Tibial artery (tissue), 4 donors: ENCODE measurements around the gene KLHL29.

Experiments used
- DNase-seq, 2 donors: peaks; one replicate each; pipeline ENCODE4 v3.0.0-alpha.2; 2019
- H3K27ac ChIP-seq, 2 donors: fragments of 200-600 bp; sonication (generic) in 1 of 2; 1 replicate in 1 of 2; 2 replicates in 1 of 2; pipeline ENCODE4 v1.5.1; 2018 to 2019; ENCODE audit warnings: mild to moderate bottlenecking in 1 of 2
- H3K27me3 ChIP-seq, 2 donors: fragments of 200-600 bp; sonication (generic) in 1 of 2; one replicate each; pipeline versions ENCODE4 v1.5.1 to v1.6.0; 2016 to 2019
- H3K36me3 ChIP-seq, 3 donors: fragments of 200-600 bp; sonication (generic) in 2 of 3; one replicate each; pipeline ENCODE4 v1.5.1; 2016 to 2019; ENCODE audit warnings: mild to moderate bottlenecking in 2 of 3
- H3K4me1 ChIP-seq, 4 donors: fragments of 200-600 bp; sonication (generic) in 2 of 4; 1 replicate in 3 of 4; 2 replicates in 1 of 4; pipeline ENCODE4 v1.5.1; 2016 to 2019
- H3K4me3 ChIP-seq, 2 donors: fragments of 200-600 bp; sonication (generic) in 1 of 2; 1 replicate in 1 of 2; 2 replicates in 1 of 2; pipeline ENCODE4 v1.5.1; 2018 to 2019; ENCODE audit warnings: mild to moderate bottlenecking in 2 of 2
- H3K9me3 ChIP-seq, 3 donors: fragments of 200-600 bp; sonication (generic) in 1 of 3; one replicate each; pipeline ENCODE4 v1.5.1; 2016 to 2019
- intact Hi-C: fragments of 100-400 bp; cut with DNase I; formaldehyde crosslinking; loops from one replicate; pipeline ENCODE4 v1.15.0; 2023; ENCODE audit warnings: low total_unique reads
- TF ChIP-seq, protein P1 (sequence below), 2 experiments: fragments of 200-600 bp in 1 of 2; fragments of 450-650 bp in 1 of 2; IDR thresholded peaks; one replicate each; pipeline ENCODE4 v1.5.1; 2017 to 2019; ENCODE audit warnings: antibody characterized with exemption in 2 of 2, mild to moderate bottlenecking in 1 of 2, moderate library complexity in 1 of 2

Gene KLHL29

GRCh38 chr2:23603581-23603980, 218.6 kb downstream of the KLHL29 start:
- Histone ChIP-seq H3K36me3 (no peaks in the 10 kb centered on the region), H3K27ac (peak overlapping the region; percentile 70 to 74), H3K9me3 (no peaks in the 10 kb centered on the region), H3K4me1 (peaks cover 0 to 23% (median 4%) of the 10 kb centered on the region in 4 donors), H3K4me3 (no peak overlapping the region), H3K27me3 (no peaks in the 10 kb centered on the region)
- DNase-seq, result no peak
- intact Hi-C loops, result no loop called here
- TF ChIP-seq, protein P1, sequence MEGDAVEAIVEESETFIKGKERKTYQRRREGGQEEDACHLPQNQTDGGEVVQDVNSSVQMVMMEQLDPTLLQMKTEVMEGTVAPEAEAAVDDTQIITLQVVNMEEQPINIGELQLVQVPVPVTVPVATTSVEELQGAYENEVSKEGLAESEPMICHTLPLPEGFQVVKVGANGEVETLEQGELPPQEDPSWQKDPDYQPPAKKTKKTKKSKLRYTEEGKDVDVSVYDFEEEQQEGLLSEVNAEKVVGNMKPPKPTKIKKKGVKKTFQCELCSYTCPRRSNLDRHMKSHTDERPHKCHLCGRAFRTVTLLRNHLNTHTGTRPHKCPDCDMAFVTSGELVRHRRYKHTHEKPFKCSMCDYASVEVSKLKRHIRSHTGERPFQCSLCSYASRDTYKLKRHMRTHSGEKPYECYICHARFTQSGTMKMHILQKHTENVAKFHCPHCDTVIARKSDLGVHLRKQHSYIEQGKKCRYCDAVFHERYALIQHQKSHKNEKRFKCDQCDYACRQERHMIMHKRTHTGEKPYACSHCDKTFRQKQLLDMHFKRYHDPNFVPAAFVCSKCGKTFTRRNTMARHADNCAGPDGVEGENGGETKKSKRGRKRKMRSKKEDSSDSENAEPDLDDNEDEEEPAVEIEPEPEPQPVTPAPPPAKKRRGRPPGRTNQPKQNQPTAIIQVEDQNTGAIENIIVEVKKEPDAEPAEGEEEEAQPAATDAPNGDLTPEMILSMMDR (IDR thresholded peaks at IDR 0.05), result no peak

DNA sequence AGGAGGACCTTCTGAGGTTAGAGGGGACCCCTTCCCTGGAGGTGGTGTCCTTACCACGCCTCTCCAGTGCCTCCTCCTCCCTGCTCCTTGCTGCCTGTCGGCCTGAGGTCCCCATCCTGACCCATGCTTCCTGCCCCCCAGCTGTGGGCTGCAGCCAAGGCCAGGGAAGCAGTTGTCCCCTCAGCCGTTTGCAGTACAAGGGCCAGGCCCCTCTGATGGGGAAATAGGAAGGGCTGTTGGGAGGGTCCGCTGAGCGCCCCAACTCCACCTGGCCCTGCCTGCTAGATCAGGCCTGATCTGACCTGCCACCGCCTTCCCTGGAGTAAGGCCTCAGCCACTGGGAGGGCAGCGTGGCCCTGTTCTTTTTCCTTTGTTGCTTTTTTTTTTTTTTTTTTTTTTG, 219.8 kb downstream of the KLHL29 start:
- no peaks in the 10 kb centered on the region for H3K9me3 ChIP-seq
- no peaks in the 10 kb centered on the region for H3K36me3 ChIP-seq
- no peak overlapping the region for H3K4me3 ChIP-seq
- intact Hi-C loops, result no loop called here
- DNase-seq, result no peak
- TF ChIP-seq, protein P1 (IDR thresholded peaks at IDR 0.05), result no peak
- peaks cover 0 to 23% (median 4%) of the 10 kb centered on the region in 4 donors for H3K4me1 ChIP-seq
- H3K27ac ChIP-seq, result no peak overlapping the region
- H3K27me3 ChIP-seq, result no peaks in the 10 kb centered on the region

- intact Hi-C loops, result no loop called here
- H3K4me3 ChIP-seq, result no peak overlapping the region
- H3K36me3 ChIP-seq, result no peaks in the 10 kb centered on the region
- no peaks in the 10 kb centered on the region for H3K27me3 ChIP-seq
- H3K27ac ChIP-seq, result no peak overlapping the region
- TF ChIP-seq, protein P1 (IDR thresholded peaks at IDR 0.05), result no peak
- H3K9me3 ChIP-seq, result no peaks in the 10 kb centered on the region
- DNase-seq, result no peak
- peaks cover 0 to 23% (median 4%) of the 10 kb centered on the region in 4 donors for H3K4me1 ChIP-seq
Observed at GRCh38 chr2:23605236-23605635, 220.3 kb downstream of the KLHL29 start.

GRCh38 chr2:23606196-23606595, 221.2 kb downstream of the KLHL29 start:
- H3K27ac ChIP-seq, result no peak overlapping the region
- intact Hi-C loops, result no loop called here
- peaks cover 0 to 23% (median 4%) of the 10 kb centered on the region in 4 donors for H3K4me1 ChIP-seq
- H3K36me3 ChIP-seq, result no peaks in the 10 kb centered on the region
- TF ChIP-seq, protein P1 (IDR thresholded peaks at IDR 0.05), result no peak
- H3K4me3 ChIP-seq, result no peak overlapping the region
- H3K9me3 ChIP-seq, result no peaks in the 10 kb centered on the region
- no peak for DNase-seq
- H3K27me3 ChIP-seq, result no peaks in the 10 kb centered on the region

GRCh38 chr2:23606968-23607367, 222.0 kb downstream of the KLHL29 start:
- Histone ChIP-seq H3K27me3 (no peaks in the 10 kb centered on the region), H3K36me3 (no peaks in the 10 kb centered on the region), H3K9me3 (no peaks in the 10 kb centered on the region), H3K27ac (no peak overlapping the region), H3K4me1 (peaks cover 0 to 17% (median 4%) of the 10 kb centered on the region in 4 donors), H3K4me3 (no peak overlapping the region)
- TF ChIP-seq, protein P1 (IDR thresholded peaks at IDR 0.05), result no peak
- DNase-seq, result no peak
- intact Hi-C loops, result no loop called here

DNA sequence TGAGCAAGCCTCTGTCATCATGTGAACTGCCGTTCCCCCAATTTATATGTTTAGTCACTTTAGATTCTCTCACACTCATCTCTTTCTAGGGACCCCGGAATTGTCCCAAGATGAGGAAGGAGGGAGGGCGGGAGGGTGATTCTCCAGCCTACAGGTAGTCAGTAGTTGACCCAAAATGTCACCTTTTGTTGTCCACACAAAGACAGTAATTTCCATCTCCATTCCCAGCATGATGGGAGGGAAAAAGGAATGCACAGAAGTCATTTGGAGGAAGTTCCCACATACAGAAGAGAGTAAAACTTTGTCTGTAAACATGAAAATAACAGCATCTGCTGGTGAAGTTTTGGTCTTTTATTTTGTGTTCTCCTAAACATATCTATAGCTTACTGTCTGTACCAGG, 222.9 kb downstream of the KLHL29 start:
- H3K27me3 ChIP-seq, result no peaks in the 10 kb centered on the region
- H3K27ac ChIP-seq, result no peak overlapping the region
- H3K4me1 ChIP-seq, result peaks cover 0 to 9% (median under 1%) of the 10 kb centered on the region in 4 donors
- H3K9me3 ChIP-seq, result no peaks in the 10 kb centered on the region
- no peak for DNase-seq
- H3K4me3 ChIP-seq, result no peak overlapping the region
- intact Hi-C loops, result no loop called here
- H3K36me3 ChIP-seq, result no peaks in the 10 kb centered on the region
- TF ChIP-seq, protein P1 (IDR thresholded peaks at IDR 0.05), result no peak
